Liver (tissue), 3 donors: ENCODE data around the gene CENPO.

ENCODE experiments used
- EGR1 ChIP-seq, 2 donors: IDR thresholded peaks; 2 replicates each; pipeline ENCODE4 v1.6.1; 2016 to 2018; ENCODE audit warnings: antibody characterized with exemption in 2 of 2, low read depth in 2 of 2
- RAD21 ChIP-seq, 2 donors: IDR thresholded peaks; 2 replicates each; pipeline ENCODE4 v1.6.1; 2016; ENCODE audit warnings: antibody characterized with exemption in 2 of 2, mild to moderate bottlenecking in 2 of 2
- TF ChIP-seq, protein P1 (sequence below): fragments of 150-350 bp; IDR thresholded peaks from 2 replicates; pipeline ENCODE4 v1.5.1; 2017; ENCODE audit warnings: improper control_type of control experiment, low read depth, low read length; ENCODE audit not compliant: missing input control
- TF ChIP-seq, protein P2 (sequence below): IDR thresholded peaks from 2 replicates; pipeline ENCODE4 v1.6.1; 2016; ENCODE audit warnings: antibody characterized with exemption
- donor health status: healthy.
- donor health status: healthy.

DNA sequence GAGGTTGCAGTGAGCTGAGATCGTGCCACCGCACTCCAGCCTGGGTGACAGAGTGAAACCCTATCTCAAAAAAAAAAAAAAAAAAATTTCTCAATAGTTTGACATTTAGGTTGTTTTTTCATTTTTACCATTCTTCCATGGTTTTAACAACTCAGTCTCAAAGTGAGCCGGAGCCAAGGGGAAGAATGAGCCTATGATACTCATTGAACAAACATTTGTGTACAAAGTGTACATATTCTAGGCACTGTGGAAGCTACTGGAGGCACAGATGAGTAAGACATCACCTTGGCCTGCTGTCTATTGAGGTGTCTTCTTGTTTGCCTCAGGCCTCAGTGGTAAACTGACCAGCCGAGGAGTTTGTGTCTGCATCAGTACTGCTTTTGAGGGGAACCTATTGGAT is 21.9 kb downstream of the CENPO start:
- TF ChIP-seq, protein P1, sequence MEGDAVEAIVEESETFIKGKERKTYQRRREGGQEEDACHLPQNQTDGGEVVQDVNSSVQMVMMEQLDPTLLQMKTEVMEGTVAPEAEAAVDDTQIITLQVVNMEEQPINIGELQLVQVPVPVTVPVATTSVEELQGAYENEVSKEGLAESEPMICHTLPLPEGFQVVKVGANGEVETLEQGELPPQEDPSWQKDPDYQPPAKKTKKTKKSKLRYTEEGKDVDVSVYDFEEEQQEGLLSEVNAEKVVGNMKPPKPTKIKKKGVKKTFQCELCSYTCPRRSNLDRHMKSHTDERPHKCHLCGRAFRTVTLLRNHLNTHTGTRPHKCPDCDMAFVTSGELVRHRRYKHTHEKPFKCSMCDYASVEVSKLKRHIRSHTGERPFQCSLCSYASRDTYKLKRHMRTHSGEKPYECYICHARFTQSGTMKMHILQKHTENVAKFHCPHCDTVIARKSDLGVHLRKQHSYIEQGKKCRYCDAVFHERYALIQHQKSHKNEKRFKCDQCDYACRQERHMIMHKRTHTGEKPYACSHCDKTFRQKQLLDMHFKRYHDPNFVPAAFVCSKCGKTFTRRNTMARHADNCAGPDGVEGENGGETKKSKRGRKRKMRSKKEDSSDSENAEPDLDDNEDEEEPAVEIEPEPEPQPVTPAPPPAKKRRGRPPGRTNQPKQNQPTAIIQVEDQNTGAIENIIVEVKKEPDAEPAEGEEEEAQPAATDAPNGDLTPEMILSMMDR, result no peak
- TF ChIP-seq, protein P2, sequence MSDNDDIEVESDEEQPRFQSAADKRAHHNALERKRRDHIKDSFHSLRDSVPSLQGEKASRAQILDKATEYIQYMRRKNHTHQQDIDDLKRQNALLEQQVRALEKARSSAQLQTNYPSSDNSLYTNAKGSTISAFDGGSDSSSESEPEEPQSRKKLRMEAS, result no peak
- no peak for TF ChIP-seq RAD21 (IDR thresholded peaks at IDR 0.05)
- no peak for TF ChIP-seq EGR1 (IDR thresholded peaks at IDR 0.05; ENCODE audit: low read depth in 2 of 2)
